Cortex of kidney (tissue), 1 donor: ENCODE data around the gene GALR1.
"Not testable (repeated sequence)": the region's sequence is repeated elsewhere in the genome, so short reads cannot be mapped to it uniquely, and the experiment has no call there.

Experiments
- DNase-seq: peaks from one replicate; lab custom pipeline; 2025; lab: John Stamatoyannopoulos, UW

Gene GALR1, protein sequence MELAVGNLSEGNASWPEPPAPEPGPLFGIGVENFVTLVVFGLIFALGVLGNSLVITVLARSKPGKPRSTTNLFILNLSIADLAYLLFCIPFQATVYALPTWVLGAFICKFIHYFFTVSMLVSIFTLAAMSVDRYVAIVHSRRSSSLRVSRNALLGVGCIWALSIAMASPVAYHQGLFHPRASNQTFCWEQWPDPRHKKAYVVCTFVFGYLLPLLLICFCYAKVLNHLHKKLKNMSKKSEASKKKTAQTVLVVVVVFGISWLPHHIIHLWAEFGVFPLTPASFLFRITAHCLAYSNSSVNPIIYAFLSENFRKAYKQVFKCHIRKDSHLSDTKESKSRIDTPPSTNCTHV

GRCh38 chr18:77249569-77250500 lies at the start of gene GALR1:
Gene GALR1 (plus strand): TSS chr18:77249848. CDS start chr18:77250549, 701 bp downstream.
- DNase-seq = no peak

GRCh38 chr18:77201506-77201905 lies 48.1 kb upstream of the GALR1 start:
- no peak for DNase-seq

- DNase-seq = no peak
Measured at GRCh38 chr18:77202329-77202728, 47.3 kb upstream of the GALR1 start.

- no peak for DNase-seq
Measured at GRCh38 chr18:77203071-77203470, 46.6 kb upstream of the GALR1 start.

- no peak for DNase-seq
Measured at GRCh38 chr18:77203851-77204250, 45.8 kb upstream of the GALR1 start.

DNA sequence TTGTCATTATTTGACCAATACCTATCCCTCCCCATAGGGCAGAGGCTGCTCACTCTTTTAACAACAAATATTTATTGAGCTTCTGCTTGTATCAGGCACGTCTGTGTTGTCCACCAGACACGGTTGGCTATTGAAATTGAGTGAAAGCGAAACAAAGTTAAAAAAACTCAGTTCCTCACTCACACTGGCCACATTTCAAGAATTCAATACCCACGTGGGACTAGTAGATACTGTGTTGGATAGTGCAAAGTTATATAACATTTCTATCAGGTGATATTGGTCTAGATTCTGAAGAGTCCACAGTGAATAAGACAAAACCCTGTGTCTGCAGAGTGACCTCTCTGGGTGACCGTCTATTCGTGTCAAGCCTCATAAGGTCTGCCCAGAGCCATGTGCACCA lies 43.9 kb upstream of the GALR1 start:
- DNase-seq = no peak

DNA sequence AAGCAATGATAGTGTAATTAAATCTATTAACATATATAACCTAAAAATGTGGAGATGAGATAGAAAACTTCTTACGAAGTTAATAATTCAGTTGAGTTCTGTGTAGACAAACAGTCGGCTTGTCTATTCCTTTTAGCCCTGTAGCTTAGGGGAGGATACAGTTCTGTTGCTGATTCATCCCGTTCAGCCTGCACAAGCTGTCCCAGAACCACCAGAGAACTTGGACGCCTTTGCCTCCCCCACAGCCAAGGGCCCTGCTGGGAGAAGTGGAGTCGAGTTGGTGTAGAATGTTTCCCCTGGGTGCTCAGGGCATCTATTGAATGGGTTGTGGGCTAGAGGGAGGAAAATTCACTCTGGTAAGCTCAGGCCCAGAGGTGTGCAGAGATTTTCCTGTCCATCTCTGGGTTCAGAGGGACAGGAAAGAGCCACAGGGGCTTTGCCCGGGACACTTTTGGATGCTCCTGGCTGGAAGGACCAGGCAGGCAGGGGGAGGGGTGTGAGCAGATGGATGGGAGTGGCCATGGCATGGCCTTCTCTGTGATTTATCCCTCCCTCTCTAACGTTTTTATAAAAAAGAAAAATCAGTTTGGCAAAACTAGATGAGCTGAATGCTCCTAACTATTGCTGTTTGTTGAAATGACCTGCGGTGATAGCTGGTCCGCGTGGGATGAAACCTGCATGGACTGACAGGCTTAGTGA lies 42.8 kb upstream of the GALR1 start:
- DNase-seq = no peak

- no peak for DNase-seq
Measured at GRCh38 chr18:77207540-77207939, 42.1 kb upstream of the GALR1 start.

GRCh38 chr18:77208964-77209363 lies 40.7 kb upstream of the GALR1 start:
- no peak for DNase-seq

DNA sequence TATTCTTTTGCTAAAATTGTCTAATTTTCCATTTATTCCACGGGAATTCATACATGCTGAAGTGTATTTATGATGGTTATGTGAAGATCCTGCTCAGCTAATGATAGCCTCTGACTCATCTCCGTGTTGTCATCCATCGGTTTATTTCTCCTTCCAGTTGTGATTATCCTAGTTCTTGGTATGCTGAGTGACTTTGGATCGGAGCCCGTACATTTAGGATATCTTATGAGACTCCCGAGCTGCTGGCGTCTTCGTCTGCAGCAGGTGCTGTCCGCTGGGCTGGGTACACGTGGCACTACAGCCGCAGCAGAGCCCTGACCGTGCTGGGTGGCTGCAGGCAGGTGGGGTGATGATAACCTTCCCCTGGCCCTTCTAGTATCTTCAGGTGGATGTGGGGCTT lies 40.1 kb upstream of the GALR1 start:
- DNase-seq = no peak

DNA sequence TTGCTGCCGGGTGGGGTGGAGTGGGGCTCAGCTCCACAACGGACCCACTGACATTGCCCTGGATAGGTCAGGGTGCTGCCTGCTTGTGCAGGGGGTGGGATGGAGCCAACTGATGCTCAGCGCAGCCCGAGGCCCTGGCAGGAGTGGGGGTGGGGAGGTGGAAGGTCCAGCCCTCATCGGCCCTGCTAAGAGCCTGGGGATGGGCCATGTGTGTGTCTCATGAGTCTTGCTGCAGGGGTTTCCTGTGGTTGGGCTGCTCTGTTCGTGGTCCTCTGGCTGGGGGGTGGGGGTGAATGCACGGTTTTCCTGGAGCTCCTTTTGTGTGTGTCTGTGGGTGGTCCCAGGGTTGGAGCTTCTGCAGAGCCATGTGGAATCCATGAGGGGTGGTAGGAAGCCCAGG lies 39.4 kb upstream of the GALR1 start:
- no peak for DNase-seq

DNA sequence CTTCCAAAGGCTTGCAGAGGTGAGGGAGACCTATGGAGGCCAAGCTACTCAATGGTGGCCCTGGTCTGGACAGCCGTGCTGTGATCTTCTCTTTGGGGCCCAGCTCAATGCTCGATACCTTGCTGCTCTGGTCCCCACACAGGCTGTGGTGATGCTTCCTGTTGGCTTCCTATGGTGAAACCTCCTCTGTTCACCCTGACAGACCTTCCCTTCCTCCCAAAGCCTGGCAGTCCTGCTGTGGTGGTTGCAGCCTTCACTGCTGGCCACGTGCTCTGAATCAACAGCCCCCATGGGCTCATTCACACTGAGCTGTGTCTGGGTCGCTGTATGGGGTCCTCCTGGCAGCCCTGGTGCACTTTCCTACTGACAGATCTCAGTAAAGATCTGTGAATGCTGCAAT lies 31.0 kb upstream of the GALR1 start:
- DNase-seq = no peak

- DNase-seq = no peak
Measured at GRCh38 chr18:77220726-77221125, 28.9 kb upstream of the GALR1 start.

DNA sequence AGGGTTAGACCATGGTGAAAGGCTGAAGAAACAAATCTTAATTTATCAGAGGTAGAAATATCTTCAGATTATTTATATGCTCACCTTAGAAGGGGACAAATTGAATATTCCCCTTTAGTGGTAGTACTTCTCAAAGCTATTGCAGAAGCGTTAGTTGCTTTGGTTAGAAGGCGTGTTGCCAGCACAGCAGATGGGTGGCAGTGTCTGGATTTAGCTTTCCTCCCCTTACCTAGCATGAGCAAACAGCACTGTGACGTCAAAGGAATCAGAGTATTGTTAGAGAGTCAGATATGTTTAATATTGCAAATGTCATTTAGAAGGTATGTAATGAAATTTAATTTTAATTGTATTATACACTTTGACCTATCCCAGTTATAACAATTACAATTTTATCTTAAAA lies 27.2 kb upstream of the GALR1 start:
- DNase-seq = no peak

DNA sequence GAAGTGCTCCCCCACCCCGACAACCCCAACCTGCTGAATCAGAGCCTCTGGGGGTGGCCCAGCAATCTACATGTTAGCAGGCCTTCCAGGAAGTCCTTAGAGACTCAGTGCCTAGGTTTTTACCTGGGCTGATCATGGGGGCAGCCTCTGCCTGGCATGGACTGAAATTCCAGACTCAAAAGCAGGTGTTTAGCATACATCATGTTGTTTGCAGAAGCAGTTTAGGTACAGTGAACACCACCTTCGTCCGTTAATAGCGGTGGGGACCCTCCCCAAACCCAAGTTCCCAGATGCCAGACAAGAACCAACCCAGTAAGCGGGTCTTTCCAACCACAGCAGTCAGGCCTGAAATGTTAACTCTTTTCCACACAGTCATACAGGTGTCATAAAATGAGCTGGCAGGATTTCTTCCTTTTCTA lies 26.4 kb upstream of the GALR1 start:
- DNase-seq = no peak

DNA sequence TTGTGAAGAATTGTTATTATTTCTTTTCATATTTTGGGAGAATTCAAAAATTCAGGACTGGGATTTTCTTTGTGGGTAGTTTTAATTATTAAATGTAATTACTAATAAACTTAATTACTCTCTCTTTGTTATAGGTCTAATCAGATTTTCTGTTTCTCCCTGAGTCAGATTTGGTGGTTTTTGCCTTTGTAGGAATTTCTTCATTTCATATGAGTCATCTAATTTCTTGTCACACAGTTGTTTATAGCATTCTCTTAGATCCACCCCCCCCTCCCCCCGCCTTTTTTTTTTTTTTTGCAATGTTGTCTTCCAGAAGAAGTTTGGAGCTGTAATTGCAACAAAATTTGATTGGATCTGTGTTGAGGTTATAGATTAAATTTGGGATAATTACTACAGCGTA lies 26.0 kb upstream of the GALR1 start:
- DNase-seq = no peak

GRCh38 chr18:77230645-77231044 lies 19.0 kb upstream of the GALR1 start:
- DNase-seq = no peak

DNA sequence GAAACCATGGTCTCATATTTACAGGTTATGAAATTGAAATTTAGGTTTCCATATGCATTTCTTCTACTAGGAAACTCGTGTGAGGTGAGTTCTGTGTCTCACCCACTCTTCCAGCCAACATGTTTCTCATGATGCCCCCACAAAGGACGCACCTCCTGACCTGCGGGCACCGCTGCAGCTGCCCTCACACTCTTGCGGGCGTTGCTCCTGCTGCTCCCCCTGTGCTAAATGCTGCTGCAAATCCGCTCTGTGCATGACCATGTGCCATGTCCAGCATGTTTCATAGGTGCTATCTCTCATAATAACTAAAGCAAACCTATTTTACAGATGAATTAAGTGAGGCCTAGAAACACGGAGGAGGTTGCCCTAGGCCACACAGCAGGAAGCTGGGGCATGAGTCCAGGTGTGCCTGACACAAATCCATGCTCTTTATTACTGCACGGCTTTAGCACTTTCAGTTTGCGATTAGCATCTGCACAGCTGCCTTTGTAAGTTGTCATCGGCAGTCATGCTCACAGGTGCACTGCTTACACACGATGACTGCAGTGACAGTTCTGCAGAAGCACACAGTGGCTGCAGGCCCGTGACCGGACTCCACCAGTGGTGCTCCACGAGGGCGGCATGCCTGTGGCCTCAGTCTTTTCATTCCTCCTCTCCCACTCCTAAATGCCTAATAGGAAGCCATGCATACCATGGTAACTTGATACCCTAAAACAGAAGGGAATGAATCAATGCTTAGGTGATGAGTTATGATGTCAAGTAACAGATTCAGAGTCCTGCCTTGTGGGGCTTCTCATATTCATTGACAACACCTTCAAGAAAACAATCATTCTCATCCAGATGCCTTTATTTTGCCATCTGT lies 14.9 kb upstream of the GALR1 start:
- no peak for DNase-seq

DNA sequence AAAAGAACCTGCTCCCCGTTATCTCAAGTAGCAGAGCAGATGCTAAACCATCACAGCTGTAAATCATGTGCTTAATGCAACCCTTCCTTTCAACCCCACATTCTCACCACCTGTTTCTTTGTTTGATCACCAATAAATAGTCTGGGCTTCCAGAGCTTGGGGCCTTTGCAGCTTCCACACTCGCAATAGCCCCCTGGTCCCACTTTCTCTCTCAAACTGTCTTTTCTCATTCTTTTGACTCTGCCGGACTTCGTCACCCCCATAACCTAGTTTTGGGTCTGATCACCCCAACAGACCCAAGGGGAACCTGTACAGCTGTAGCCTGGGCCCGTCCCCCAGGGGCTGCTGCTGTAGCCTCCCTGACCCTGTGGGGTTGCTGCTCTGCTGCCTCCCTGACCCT lies 10.4 kb upstream of the GALR1 start:
- DNase-seq = not testable (repeated sequence)

DNA sequence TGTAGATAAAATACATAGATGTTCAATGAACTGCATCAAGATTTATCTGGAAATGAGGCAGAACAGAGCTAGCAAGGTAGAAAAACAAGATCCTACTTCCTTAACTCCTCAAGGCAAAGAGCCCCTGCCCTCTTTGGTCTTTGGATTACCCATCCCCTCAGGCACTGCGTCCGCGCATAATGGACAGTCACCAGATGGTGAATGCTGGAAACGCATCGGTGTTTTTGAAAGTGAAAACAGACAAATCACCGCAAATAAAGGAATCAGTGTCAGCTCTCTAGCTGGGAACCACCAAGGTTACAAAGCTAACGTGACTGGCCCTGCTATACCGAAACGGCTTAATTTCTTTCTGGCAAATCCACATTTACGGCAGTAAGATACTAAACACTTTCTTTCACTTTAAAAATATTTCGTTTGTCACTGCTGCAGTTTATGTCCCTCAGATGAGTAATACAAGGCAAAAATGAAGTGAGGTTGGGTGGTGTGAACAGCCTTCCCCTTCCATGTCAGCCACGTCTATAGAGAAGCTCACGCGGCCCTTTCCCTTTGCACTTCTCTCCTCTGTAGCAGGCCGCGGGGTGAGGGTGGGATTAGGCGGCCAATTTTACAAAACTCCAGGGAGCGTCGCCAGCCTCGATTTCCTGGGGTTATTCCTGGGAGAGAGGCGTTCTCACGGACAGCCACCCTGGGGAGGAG lies 627 bp upstream of the GALR1 start:
- DNase-seq = no peak

GRCh38 chr18:77250501-77250925 lies 865 bp downstream of the GALR1 start:
- DNase-seq = no peak
